CD1c-positive myeloid dendritic cell (primary cell): ENCODE results near the gene TBC1D13.
A peak's percentile ranks its signal among the peaks of the same experiment; 100 is the strongest.
"Not testable (repeated sequence)": the region's sequence is repeated elsewhere in the genome, so short reads cannot be mapped to it uniquely, and the experiment has no call there.

Experiments used
- DNase-seq: peaks from one replicate; pipeline ENCODE4 v3.0.0-alpha.2; 2016; ENCODE audit errors: extremely low spot score

The TBC1D13 gene

GRCh38 chr9:128820665-128821583, 33.9 kb downstream of the TBC1D13 start:
- no peak for DNase-seq

DNA sequence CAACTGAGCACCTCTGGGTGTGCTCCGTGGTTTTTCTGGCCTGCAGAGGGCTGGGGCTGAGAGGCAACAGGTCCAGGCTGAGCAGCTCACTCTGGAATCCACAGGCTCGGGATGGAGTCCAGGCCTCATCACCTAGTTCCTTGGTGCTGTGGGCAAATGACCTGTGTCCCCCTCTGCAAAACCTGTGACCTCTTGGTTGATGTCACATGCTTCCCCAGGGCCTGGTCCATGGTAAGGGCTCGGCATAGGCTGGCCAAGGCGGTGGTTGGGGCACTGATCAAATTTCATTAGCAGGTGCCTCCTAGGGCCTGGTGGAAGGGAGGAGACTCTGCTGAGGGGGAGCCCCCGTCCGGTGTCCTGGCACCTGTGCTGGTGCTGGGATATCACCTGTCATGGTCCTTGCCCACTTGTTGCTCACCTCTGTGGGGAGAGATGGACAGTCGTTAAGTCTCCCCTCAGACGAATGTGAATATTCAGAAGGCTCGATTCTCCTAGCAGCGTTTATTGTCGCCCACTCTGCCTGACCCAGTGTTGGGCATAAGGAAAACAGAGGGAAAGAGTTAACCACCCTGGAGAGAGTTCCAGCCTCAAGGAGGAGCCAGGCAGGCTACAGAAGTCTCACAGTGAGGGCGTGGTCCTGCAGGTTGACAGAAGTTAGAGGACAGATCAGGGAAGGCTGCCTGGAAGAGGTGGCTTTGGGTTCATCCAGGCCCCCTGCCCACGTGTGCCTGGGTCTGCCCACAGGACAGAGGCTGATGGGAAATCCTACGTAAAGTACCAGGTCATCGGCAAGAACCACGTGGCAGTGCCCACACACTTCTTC, 34.7 kb downstream of the TBC1D13 start:
- no peak for DNase-seq

DNA sequence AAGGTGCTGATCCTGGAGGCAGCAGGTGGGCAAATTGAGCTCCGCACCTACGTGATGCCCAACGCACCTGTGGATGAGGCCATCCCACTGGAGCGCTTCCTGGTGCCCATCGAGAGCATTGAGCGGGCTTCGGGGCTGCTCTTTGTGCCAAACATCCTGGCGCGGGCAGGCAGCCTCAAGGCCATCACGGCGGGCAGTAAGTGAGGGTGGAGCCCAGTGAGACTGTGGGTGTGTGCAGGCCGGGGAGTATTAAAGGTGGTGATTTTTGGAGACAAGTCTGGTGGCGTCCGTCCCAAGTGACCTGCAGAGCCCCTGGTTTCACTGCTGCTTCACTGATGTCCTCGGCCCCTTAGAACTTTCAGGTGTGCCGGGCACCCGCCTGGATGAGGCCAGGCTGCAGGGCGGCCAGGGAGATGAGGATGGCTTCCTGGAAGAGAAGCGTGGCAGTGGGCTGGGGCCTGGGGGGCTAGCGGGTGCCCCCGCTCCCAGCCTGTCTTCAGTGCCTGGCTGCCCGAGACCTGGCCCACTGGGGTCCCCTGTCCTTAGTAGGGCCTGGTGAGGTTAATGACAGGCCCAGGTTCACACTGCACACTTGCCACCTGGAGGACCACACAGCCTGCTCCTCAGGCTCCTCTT, 35.5 kb downstream of the TBC1D13 start:
- DNase-seq, result no peak

DNA sequence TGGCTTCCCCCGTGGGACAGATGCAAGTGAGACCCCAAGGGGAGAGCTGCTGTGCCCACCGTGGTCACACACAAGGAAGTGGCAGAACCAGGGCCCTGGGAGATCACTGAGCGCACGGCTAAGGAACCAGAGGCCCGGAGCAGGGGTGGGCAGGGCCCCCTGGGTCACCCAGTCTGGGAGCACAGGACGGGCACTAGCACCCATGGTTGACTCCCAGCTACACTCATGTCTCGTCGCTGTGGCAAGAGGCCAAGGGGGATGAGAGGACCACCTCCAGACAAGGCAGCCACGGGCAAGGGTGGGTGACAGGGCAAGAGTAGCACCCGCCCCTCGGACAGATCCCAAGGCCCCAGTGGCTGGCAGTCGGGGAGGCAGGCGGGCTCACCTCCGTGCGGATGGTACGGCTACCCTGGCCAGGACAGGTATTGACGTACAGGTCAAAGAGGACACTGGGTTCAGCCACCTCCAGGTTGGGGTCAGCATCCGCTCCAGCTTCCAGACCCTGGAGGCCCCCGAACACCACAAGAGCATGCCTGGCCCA, 36.4 kb downstream of the TBC1D13 start:
- no peak for DNase-seq

- no peak for DNase-seq
These were observed 36.9 kb downstream of the TBC1D13 start for GRCh38 chr9:128823903-128824406.

GRCh38 chr9:128824911-128825310, 37.9 kb downstream of the TBC1D13 start:
- DNase-seq, result no peak

GRCh38 chr9:128825923-128826700, 39.1 kb downstream of the TBC1D13 start:
- no peak for DNase-seq

- DNase-seq, result no peak
These were observed 41.2 kb downstream of the TBC1D13 start for GRCh38 chr9:128828267-128828666.

GRCh38 chr9:128828719-128829452, 41.8 kb downstream of the TBC1D13 start:
- no peak for DNase-seq

GRCh38 chr9:128829477-128830251, 42.6 kb downstream of the TBC1D13 start, which contains the start of gene SPOUT1:
SPOUT1 (minus strand) TSS chr9:128829794; CDS start chr9:128829780, 14 bp downstream.
- DNase-seq, result peak; percentile 97

- no peak for DNase-seq
These were observed 46.6 kb downstream of the TBC1D13 start for GRCh38 chr9:128833696-128834095.

DNA sequence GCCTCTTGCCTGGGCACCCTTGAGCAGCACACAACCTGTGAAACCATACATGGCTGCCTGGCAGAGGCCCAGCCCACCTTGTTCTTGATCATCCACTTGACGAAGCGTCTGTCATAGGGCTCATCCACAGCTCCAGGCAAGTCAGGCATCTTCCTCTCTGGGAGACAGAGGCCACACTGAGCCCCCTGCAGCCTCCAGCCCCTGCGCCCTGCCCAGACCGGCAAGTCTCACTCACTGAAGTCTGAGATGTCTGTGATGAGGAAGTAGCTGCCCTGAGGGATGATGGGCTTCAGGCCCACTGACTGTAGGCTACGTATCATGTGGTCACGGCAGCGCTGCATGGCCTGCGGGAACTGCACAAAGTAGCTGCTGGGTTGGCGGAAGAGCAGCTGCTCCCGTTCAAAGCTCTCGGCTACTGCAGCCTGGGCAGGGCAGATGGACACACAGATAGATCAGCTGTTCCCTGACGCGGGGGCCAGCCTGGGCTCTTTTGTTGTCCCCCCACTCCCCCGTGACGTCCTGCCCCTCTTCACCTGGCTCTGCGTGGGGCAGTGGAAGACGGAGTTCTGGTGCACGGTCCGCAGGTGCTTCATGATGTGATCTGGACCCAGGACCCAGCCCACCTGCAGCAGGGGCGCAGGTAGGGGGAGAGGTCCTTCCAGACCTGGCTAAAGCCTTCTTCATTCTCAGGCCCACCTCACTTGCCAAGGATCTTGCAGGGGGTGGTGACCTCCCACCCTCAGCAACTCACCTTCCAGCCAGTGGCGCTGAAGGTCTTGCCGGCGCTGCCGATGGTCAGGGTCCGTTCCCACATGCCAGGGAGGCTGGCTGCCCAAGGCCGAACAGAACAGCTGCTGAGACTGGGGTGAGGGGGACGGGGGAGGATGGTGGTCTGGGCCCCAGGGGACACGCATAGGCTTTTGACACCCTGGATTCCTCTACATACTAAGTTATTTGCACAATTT, 48.5 kb downstream of the TBC1D13 start:
- DNase-seq, result no peak

DNA sequence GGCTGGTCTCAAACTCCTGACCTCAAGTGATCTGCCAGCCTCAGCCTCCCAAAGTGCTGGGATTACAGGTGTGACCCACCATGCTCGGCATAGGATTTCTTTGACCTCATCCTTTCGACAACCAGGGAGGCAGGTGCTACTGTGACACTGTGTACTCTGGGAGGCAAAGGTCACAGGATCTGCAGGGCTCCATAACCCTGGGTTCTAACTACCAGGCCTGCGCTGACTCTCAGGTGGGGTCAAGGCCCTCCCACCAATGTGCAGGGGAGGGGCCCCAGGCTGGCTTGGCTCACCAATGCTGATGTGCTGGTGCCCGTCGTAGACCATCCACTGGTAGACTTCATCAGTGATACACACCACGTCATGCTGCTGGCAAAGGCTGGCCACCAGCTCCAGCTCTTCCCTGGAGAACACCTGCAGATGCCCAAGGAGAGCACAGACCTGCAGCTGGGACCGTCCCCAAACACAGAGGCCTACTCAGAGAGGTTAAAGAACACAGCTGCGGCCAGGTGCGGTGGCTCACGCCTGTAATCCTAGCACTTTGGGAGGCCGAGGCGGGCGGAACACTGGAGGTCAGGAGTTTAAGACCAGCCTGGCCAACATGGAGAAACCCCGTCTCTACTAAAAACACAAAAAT, 49.6 kb downstream of the TBC1D13 start:
- DNase-seq, result no peak

DNA sequence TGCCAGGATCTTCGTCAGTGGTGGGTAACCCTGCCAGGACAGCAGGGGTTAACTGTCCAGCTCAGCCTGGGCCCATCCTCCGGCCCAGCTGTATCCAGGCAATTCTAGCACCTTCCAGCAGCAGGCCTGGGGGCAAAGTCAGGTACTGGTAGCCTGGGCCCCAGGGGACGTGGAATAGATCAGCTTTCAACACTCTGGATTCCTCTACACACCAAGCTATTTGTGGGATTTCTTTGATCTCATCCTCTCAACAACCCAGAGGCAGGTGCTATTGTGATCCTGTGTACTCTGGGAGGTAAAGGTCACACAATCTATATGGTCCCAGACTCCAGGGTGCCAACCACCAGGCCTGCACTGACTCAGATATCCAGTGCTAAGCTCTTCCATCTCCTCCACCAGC, 51.3 kb downstream of the TBC1D13 start:
- no peak for DNase-seq

DNA sequence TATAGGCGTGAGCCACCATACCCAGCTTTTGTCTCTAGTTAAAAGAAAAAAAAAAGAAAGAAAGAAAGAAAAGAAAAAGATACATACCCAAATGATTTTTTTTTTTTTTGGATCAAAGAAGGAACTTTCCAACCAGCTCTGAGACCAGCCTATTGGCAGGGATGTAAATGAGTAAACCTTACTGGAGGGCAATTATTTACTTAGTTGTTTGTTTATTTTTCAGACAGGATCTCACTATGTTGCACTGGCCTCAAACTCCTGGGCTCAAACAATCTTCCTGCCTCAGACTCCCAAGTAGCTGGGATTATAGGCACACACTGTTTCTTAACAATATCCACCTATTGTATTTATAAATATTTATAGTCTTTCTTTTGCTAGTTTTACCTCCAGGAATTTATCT, 53.5 kb downstream of the TBC1D13 start:
- DNase-seq, result no peak

- no peak for DNase-seq
These were observed 54.8 kb downstream of the TBC1D13 start for GRCh38 chr9:128841694-128842492.

GRCh38 chr9:128843171-128843570, 56.1 kb downstream of the TBC1D13 start:
- not testable (repeated sequence) for DNase-seq
